ENCODE measurements around the gene ARHGAP28. TPM values are rescaled to one million over a fixed set of nuclear protein-coding genes. Genes with fewer than 3 reads are reported as not detected.

ARHGAP28 gene
- total RNA-seq, 8 experiments from 2014 or later, result 5.4 to 19.4 (median 9.8) TPM

DNA sequence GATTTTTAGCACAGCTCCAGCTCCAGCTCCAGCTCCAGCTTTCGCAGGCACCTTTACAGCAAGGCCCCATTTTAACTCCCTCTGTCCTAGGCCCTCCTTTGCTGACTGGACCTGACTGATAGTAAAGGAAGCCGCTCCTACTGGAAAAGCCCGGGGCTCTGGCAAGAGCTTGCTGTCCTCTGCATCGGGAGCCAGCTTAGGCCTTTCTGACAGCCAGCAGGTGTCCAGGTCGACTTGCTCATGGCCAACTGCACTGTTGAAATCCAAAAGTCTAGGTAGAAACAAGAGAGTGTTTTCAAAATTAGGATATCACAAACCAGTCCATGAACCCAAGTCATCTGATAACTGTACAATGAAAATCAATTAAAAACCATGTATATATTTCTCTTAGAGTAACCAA, 227.0 kb downstream of the ARHGAP28 start:
- in situ Hi-C loops (cut with MboI; ENCODE audit: low pct_unique_long_range_greater_than_20kb in 2 of 9, low sequenced_read_pairs in 9 of 9, unreplicated experiment in 9 of 9), result no loop called here

DNA sequence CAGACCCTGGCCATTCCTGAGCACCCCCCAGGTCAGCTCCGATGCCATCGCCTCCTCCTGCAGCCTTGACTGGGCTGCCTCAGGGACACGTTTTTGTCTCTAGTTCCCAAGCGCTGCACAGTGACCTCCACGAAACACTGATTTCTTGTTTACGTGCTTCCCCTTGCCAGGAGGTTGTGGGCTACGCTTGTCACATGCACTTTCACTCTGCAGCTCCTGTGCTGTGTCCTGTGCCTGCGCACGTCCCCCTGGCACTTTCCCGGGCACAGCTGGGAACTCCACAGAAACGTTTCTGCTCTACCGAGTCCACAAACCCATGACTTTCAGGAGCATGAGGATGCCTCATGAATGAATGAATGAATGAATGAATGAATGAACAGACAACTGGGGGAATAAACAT, 227.5 kb downstream of the ARHGAP28 start:
- 78 to 100% (median 94%) methylated on average over 1 to 12 of the region's 12 CpGs; no CpG with 5 or more reads in 3 of the 10 experiments for WGBS, 10 experiments
- in situ Hi-C loops (cut with MboI; ENCODE audit: low pct_unique_long_range_greater_than_20kb in 2 of 9, low sequenced_read_pairs in 9 of 9, unreplicated experiment in 9 of 9), result no loop called here
- ATAC-seq (replicated peaks in 6 of 8), result no peak
- Histone ChIP-seq H3K4me3 (no peak overlapping the region), H3K4me1 (replicated peaks in 1 of 2) (no peaks in the 10 kb centered on the region), H3K27ac (no peak overlapping the region)

More for the DNA sequence above, 227.0 kb downstream of the ARHGAP28 start:
- Histone ChIP-seq H3K27ac (no peak overlapping the region), H3K4me1 (replicated peaks in 1 of 2) (no peaks in the 10 kb centered on the region), H3K4me3 (no peak overlapping the region)
- 53 to 100% (median 90%) methylated on average over 1 to 4 of the region's 5 CpGs; no CpG with 5 or more reads in 1 of the 10 experiments for WGBS, 10 experiments
- ATAC-seq (replicated peaks in 6 of 8), result no peak

DNA sequence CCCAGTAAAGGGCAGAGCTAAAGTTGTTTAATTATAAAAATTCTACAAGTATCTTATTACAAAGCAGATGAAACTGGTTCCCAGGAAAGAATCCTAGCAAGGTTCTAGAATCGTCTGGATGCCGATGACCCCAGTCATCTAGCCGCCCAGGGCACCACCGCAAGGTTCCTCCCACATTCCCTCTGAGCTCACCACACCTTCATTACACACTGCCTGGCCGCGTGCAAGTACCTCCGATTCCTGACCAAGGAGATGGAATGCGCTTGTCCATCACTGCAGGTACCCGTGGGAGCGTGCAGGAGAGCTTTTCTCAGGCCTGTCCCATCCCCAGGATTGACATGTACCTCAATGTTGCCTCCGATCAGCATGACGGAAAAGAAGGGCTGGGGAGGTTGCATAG, 229.6 kb downstream of the ARHGAP28 start:
- WGBS, 10 experiments, result 63 to 100% (median 92%) methylated on average over 2 to 12 of the region's 12 CpGs; no CpG with 5 or more reads in 2 of the 10 experiments
- Histone ChIP-seq H3K4me3 (no peak overlapping the region), H3K27ac (no peak overlapping the region), H3K4me1 (replicated peaks in 1 of 2) (no peaks in the 10 kb centered on the region)
- in situ Hi-C loops (cut with MboI; ENCODE audit: low pct_unique_long_range_greater_than_20kb in 2 of 9, low sequenced_read_pairs in 9 of 9, unreplicated experiment in 9 of 9), result no loop called here
- no peak for ATAC-seq (replicated peaks in 6 of 8)

DNA sequence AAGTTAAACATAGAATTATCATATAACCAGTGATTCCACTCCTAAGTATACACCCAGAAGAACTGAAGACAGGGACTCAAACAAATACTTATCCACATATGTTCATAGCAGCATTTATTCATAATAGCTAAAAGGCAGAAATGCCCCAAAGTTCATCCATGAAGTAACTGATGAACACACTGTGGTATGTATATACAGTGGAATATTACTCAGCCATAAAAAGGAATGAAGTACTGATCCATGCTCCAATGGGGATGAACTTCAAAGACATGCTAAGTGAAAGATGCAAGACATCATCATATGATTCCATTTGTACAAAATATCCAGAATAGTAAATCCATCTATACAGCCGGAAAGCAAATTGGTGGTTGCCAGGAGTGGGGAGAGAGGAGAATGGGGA, 230.6 kb downstream of the ARHGAP28 start:
- H3K27ac ChIP-seq, result no peak overlapping the region
- 86 to 100% (median 100%) methylated on average over 1 of the region's 1 CpG; no CpG with 5 or more reads in 5 of the 10 experiments for WGBS, 10 experiments

DNA sequence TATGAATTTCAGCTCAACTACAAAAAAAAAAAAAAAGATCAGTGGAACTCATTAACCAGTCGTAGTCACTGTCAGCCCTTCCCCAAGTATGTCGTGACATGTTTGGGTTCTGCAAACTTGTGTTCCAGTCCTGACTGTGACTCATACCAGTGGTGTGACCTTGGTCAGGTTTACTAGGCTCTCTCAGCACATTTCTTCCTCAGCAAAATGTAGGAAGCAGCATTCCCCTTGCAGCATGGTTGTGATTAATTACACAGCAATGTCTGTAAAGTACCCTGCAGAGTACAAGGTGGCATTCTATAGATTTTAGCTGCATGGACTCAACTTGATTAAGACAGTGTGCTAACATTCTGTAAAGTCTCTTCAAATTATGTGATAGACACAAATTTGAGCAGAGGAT, 231.1 kb downstream of the ARHGAP28 start:
- ATAC-seq (replicated peaks in 6 of 8), result no peak
- in situ Hi-C loops (cut with MboI; ENCODE audit: low pct_unique_long_range_greater_than_20kb in 2 of 9, low sequenced_read_pairs in 9 of 9, unreplicated experiment in 9 of 9), result no loop called here
- WGBS, 10 experiments, result 0 to 100% (median 100%) methylated on average over 1 to 2 of the region's 2 CpGs; no CpG with 5 or more reads in 3 of the 10 experiments
- no peak overlapping the region for H3K4me3 ChIP-seq
- no peaks in the 10 kb centered on the region for H3K4me1 ChIP-seq (replicated peaks in 1 of 2)
- no peak overlapping the region for H3K27ac ChIP-seq

More for the DNA sequence above, 230.6 kb downstream of the ARHGAP28 start:
- no peak overlapping the region for H3K4me3 ChIP-seq
- no peak for ATAC-seq (replicated peaks in 6 of 8)
- in situ Hi-C loops (cut with MboI; ENCODE audit: low pct_unique_long_range_greater_than_20kb in 2 of 9, low sequenced_read_pairs in 9 of 9, unreplicated experiment in 9 of 9), result no loop called here
- H3K4me1 ChIP-seq (replicated peaks in 1 of 2), result no peaks in the 10 kb centered on the region

DNA sequence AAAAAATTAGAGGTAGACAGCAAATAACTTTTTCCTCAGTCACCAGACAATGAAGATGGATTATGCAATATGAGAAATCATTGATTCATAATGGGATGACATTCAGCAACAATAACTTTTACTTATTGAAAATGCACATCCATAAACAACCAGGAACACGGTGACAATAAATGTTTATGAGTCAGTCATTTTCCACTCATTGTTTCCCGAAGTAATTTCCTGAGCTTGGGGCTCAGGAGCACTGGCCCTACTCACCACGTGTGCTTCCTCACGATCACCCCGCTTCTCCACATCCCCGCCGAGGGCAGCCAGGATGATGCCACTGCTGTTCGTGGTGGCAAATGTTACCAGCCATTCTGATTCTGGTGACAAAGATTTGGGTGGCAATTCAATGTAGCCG, 231.8 kb downstream of the ARHGAP28 start:
- ATAC-seq (replicated peaks in 6 of 8), result no peak
- Histone ChIP-seq H3K27ac (no peak overlapping the region), H3K4me1 (replicated peaks in 1 of 2) (no peaks in the 10 kb centered on the region), H3K4me3 (no peak overlapping the region)
- in situ Hi-C loops (cut with MboI; ENCODE audit: low pct_unique_long_range_greater_than_20kb in 2 of 9, low sequenced_read_pairs in 9 of 9, unreplicated experiment in 9 of 9), result no loop called here
- WGBS, 10 experiments, result 81 to 100% (median 98%) methylated on average over 1 to 8 of the region's 9 CpGs; no CpG with 5 or more reads in 3 of the 10 experiments

DNA sequence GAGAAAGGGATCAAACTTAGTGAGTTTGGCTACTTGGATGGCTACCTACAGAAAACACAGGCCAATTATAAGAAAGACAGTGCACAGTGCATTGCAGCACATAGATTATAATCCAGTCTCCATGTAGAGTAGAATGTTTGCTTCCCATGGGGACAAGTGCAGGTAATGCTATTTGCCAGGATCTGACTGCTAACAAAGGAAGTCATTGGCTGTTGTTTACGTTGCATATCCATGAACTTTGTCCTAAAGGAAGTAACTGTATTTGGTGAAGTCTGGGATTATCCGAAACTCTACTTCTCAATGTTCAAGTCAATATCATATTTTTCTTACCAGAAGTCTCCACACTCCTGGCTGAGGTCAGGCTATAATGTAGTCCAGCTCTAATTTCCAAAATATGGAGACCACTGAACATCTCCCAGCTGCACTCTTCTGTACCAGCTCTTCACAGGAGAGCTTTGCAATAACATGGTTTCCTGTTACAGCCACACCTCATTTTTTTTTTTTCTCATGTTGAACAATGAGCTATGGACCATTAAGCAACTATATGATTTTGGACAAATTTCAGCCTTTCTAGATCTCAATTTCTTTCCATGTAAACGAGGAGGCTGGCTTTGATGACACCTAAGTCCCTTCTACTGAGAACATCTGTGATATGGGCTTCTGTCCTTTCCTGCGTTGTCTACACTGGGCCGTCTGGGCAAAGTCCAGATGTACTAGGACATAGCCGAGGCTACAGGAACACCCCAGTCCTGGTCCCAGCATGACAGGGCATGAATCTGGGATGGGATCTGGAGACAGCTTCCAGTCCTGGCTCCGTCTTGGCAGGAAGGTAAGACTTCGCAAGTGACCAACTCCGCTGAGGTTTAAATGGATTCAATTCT, 233.3 kb downstream of the ARHGAP28 start:
- H3K4me1 ChIP-seq (replicated peaks in 1 of 2), result no peaks in the 10 kb centered on the region
- H3K27ac ChIP-seq, result no peak overlapping the region
- 0 to 100% (median 93%) methylated on average over 1 to 7 of the region's 9 CpGs; no CpG with 5 or more reads in 2 of the 10 experiments for WGBS, 10 experiments
- H3K4me3 ChIP-seq, result no peak overlapping the region
- in situ Hi-C loops (cut with MboI; ENCODE audit: low pct_unique_long_range_greater_than_20kb in 2 of 9, low sequenced_read_pairs in 9 of 9, unreplicated experiment in 9 of 9), result no loop called here
- ATAC-seq (replicated peaks in 6 of 8), result no peak

DNA sequence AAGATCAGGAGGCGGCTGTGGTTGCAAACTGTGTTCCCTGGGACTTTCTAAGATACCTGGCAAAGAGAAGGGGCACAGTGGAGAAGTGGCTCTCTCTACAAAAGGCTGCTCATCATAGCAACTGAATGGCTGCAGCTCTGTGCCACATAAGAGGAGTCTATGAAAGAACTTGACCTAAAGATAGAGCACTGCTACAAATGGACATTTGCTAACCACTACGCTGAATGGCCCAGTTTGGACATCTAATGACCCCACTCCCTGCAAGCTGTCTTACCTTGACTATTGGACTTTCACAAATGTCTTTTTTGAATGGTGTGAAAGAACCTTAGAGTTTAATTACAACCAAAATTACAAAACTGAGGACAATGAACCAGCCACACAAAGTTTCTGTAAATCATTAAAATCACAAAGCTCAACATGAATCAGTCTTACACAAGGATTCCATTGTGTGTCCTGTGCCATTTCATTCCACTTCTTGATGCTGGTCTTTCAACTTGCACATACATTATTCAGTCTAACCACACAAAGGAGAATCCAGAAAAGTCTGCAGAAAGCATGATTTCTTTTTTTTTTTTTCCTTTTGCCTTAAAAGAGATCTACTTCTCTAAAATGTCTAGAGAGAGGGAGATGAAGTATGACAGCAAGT, 234.1 kb downstream of the ARHGAP28 start:
- H3K27ac ChIP-seq, result no peak overlapping the region
- H3K4me1 ChIP-seq (replicated peaks in 1 of 2), result no peaks in the 10 kb centered on the region
- in situ Hi-C loops (cut with MboI; ENCODE audit: low pct_unique_long_range_greater_than_20kb in 2 of 9, low sequenced_read_pairs in 9 of 9, unreplicated experiment in 9 of 9), result no loop called here
- no peak overlapping the region for H3K4me3 ChIP-seq
- ATAC-seq (replicated peaks in 6 of 8), result peak in 2 of 8 experiments; percentile 34
- WGBS, 10 experiments, result 20 to 100% (median 72%) methylated on average over 1 to 2 of the region's 2 CpGs; no CpG with 5 or more reads in 4 of the 10 experiments
